OCI-LY7 (cell line): ENCODE results near the gene CKAP4. TPM values are rescaled to one million over a fixed set of nuclear protein-coding genes. Genes with fewer than 3 reads are reported as not detected.
A peak's percentile ranks its signal among the peaks of the same experiment; 100 is the strongest.

Experiments used
- BruUV-seq: library from RNA; stranded (reverse); fragments of 400-500 nt; replicated peaks from 2 replicates; lab custom pipeline; 2021; lab: Mats Ljungman, UMichigan
- CTCF ChIA-PET: fragments of 300-600 bp; sonication (Branson Sonifier 250); formaldehyde crosslinking; loops from one replicate; lab custom pipeline; 2022; ENCODE audit warnings: antibody characterized with exemption; ENCODE audit not compliant: unreplicated experiment; lab: Charles Lee
- POLR2A ChIA-PET: fragments of 300-600 bp; sonication (Branson Sonifier 250); formaldehyde crosslinking; loops from one replicate; lab custom pipeline; 2022; ENCODE audit warnings: antibody characterized with exemption; lab: Charles Lee
- DNase-seq: peaks from one replicate; pipeline ENCODE4 v3.0.0-alpha.2; 2015; ENCODE audit warnings: low spot score
- H2AFZ ChIP-seq: fragments of 200-600 bp; sonication (generic), shearing (Covaris generic); 2 replicates; pipeline ENCODE4 v1.6.1; 2014; ENCODE audit warnings: mild to moderate bottlenecking, antibody characterized with exemption, low read length, moderate library complexity
- H3K27ac ChIP-seq: fragments of 200-600 bp; sonication (generic); 2 replicates; pipeline ENCODE4 v1.5.1; 2014; ENCODE audit warnings: mixed run types, low read depth, mild to moderate bottlenecking, moderate library complexity, low read length, inconsistent platforms; ENCODE audit not compliant: poor library complexity, severe bottlenecking
- H3K36me3 ChIP-seq: fragments of 200-600 bp; sonication (generic); 2 replicates; pipeline ENCODE4 v1.6.1; 2014; ENCODE audit warnings: mild to moderate bottlenecking, antibody characterized with exemption, low read length, moderate library complexity, mixed read lengths; ENCODE audit not compliant: insufficient read depth
- H3K4me1 ChIP-seq: fragments of 200-600 bp; sonication (generic); 2 replicates; pipeline ENCODE4 v1.5.1; 2014; ENCODE audit warnings: mild to moderate bottlenecking, low read length; ENCODE audit not compliant: insufficient read depth, poor library complexity, severe bottlenecking
- H3K4me2 ChIP-seq: fragments of 200-600 bp; sonication (generic); 2 replicates; pipeline ENCODE4 v1.6.1; 2014; ENCODE audit warnings: mild to moderate bottlenecking, low read length
- H3K4me3 ChIP-seq: fragments of 200-600 bp; sonication (generic); 2 replicates; pipeline ENCODE4 v1.5.1; 2014; ENCODE audit warnings: mild to moderate bottlenecking, low read depth, low read length; ENCODE audit not compliant: poor library complexity, severe bottlenecking
- H3K79me2 ChIP-seq: fragments of 200-600 bp; sonication (generic); 2 replicates; pipeline ENCODE4 v1.6.1; 2016; ENCODE audit warnings: low read depth, mild to moderate bottlenecking, low read length, moderate library complexity, mixed read lengths; ENCODE audit not compliant: insufficient read depth
- H3K9me2 ChIP-seq: fragments of 200-600 bp; sonication (generic); 2 replicates; pipeline ENCODE4 v1.6.1; 2016; ENCODE audit warnings: mild to moderate bottlenecking, low read length, mixed read lengths; ENCODE audit not compliant: insufficient read depth
- H3K9me3 ChIP-seq: fragments of 200-600 bp; sonication (generic); 2 replicates; pipeline ENCODE4 v1.6.1; 2014; ENCODE audit warnings: mild to moderate bottlenecking, mixed run types, low read length, mixed read lengths
- H4K20me1 ChIP-seq: fragments of 200-600 bp; sonication (generic); 2 replicates; pipeline ENCODE4 v1.6.1; 2014; ENCODE audit warnings: mild to moderate bottlenecking, antibody characterized with exemption, low read length, moderate library complexity, mixed read lengths; ENCODE audit not compliant: insufficient read depth
- EZH2phosphoT487 ChIP-seq: fragments of 200-600 bp; sonication (generic); IDR thresholded peaks from 2 replicates; pipeline ENCODE4 v1.6.1; 2018; ENCODE audit warnings: low read depth, borderline replicate concordance, mild to moderate bottlenecking, mixed run types, antibody characterized with exemption, low read length, moderate library complexity, mixed read lengths
- intact Hi-C: fragments of 100-400 bp; cut with micrococcal nuclease; formaldehyde crosslinking; loops from one replicate; pipeline ENCODE4 v1.10.0; 2022; ENCODE audit not compliant: unreplicated experiment
- total RNA-seq, 2 experiments: library from RNA; depleted of rRNA in 1 of 2; stranded (reverse); fragments of >200 nt in 1 of 2; shearing (Covaris generic) in 1 of 2; gene quantifications; 2 replicates each; pipeline ENCODE4 v1.2.3, GENCODE V29; 2014 to 2022
- TF ChIP-seq, protein P1 (sequence below): fragments of 200-600 bp; sonication (generic); conservative IDR thresholded peaks from 2 replicates; pipeline ENCODE4 v1.5.1; 2014; ENCODE audit warnings: mild to moderate bottlenecking, antibody characterized with exemption, low read length, moderate library complexity, mixed read lengths

Gene CKAP4
- total RNA-seq, 2 experiments from 2014 or later, result 17.5 to 40.5 TPM

DNA sequence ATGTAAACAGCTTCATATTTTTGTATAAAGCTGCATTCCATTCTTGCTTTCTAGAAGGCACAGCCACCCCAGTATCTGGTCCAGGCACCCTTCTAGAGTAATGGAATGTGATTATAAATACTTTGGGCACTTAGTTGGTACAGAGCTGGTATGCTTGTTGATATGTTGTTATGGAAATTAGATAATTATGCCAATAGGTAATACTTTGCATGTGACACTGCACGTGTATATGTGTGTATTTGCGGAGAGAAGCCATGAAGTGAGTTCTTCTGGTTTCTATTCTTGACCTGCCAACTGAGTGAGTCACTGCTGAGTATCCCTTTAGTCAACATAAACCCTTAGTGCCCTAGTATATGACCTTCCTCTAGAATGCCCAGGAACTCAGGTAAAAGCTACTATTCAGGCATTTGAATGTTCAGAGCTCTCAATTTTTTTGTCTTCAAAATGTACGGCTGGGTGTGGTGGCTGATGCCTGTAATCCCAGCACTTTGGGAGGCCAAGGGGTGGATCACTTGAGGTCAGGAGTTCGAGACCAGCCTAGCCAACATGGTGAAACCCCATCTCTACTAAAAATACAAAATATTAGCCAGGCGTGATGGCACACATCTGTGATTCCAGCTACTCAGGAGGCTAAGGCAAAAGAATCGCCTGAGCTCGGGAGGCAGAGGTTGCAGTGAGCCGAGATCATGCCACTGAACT, 48.5 kb upstream of the CKAP4 start:
- ChIA-PET POLR2A (interaction anchor here (0.6 to 1.0 kb wide), 5 partner anchors 12 to 900 kb away, joined by 3 to 4 read pairs (median 3); partner anchors contain the start of gene POLR3B), CTCF (no interaction called here)
- H3K4me3 ChIP-seq, result no peak overlapping the region
- H3K4me1 ChIP-seq, result peaks cover 32% of the 10 kb centered on the region
- no peak overlapping the region for H2AFZ ChIP-seq
- no peak overlapping the region for H3K27ac ChIP-seq
- H3K9me3 ChIP-seq, result no peaks in the 10 kb centered on the region
- no peaks in the 10 kb centered on the region for H3K79me2 ChIP-seq
- no peak for DNase-seq
- no TSS peak for BruUV-seq
- no peak overlapping the region for H3K4me2 ChIP-seq
- no peaks in the 10 kb centered on the region for H3K9me2 ChIP-seq
- H3K36me3 ChIP-seq, result no peaks in the 10 kb centered on the region
- intact Hi-C loops, result no loop called here
- H4K20me1 ChIP-seq, result no peaks in the 10 kb centered on the region
- TF ChIP-seq, protein P1, sequence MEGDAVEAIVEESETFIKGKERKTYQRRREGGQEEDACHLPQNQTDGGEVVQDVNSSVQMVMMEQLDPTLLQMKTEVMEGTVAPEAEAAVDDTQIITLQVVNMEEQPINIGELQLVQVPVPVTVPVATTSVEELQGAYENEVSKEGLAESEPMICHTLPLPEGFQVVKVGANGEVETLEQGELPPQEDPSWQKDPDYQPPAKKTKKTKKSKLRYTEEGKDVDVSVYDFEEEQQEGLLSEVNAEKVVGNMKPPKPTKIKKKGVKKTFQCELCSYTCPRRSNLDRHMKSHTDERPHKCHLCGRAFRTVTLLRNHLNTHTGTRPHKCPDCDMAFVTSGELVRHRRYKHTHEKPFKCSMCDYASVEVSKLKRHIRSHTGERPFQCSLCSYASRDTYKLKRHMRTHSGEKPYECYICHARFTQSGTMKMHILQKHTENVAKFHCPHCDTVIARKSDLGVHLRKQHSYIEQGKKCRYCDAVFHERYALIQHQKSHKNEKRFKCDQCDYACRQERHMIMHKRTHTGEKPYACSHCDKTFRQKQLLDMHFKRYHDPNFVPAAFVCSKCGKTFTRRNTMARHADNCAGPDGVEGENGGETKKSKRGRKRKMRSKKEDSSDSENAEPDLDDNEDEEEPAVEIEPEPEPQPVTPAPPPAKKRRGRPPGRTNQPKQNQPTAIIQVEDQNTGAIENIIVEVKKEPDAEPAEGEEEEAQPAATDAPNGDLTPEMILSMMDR, result no peak
- no peak for TF ChIP-seq EZH2phosphoT487

DNA sequence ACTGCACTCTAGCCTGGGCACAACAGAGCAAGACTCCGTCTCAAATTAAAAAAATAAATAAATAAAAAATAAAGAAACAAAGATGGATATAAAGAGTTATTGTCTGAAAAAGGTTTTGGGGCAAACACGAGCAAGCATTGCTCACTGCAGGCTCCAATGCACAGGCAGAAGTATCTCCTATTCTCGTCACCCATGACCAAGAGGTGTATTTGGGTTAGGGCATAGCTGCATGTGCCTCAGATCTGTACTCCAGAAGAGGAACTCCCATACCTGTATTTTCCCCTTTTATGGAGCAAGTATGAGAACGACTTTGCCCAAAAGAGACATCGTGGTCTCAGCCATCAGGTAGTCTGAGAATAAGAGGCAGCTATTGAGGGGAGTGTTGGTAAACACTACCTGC, 44.5 kb upstream of the CKAP4 start:
- ChIA-PET POLR2A (interaction anchor here (2.4 kb wide), 1 partner anchor 9 kb away, joined by 7 read pairs; no protein-coding TSS in a partner anchor), CTCF (no interaction called here)
- Histone ChIP-seq H4K20me1 (no peaks in the 10 kb centered on the region), H3K36me3 (no peaks in the 10 kb centered on the region), H3K9me2 (no peaks in the 10 kb centered on the region), H3K4me2 (no peak overlapping the region), H3K4me1 (peaks cover 16% of the 10 kb centered on the region), H2AFZ (peak overlapping the region; percentile 25; the same call in 1 of the 2 replicates), H3K4me3 (no peak overlapping the region), H3K27ac (no peak overlapping the region), H3K79me2 (no peaks in the 10 kb centered on the region), H3K9me3 (no peaks in the 10 kb centered on the region)
- BruUV-seq, result no TSS peak
- DNase-seq, result no peak
- TF ChIP-seq EZH2phosphoT487, result no peak
- TF ChIP-seq, protein P1, result no peak
- intact Hi-C loops, result no loop called here

DNA sequence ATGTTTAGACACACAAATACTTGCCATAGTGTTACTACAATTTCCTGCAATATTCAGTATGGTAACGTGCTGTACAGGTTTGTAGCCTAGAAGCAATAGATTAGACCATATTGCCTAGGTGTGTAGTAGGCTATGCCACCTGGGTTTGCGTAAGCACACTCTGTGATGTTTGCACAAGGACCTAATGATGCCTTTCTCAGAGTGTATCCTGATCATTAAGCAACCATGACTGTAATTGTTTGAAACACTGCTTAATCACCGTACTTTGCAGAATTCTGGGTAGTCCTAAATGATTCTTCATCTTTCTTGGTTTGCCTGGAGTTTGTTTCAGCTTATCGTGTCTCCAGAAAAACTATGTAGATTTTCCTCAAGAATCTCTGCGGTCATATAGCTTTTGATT, 43.5 kb upstream of the CKAP4 start:
- H3K9me3 ChIP-seq, result no peaks in the 10 kb centered on the region
- TF ChIP-seq, protein P1, result no peak
- no peak for TF ChIP-seq EZH2phosphoT487
- intact Hi-C loops, result no loop called here
- H3K36me3 ChIP-seq, result no peaks in the 10 kb centered on the region
- no peak overlapping the region for H3K4me3 ChIP-seq
- no peaks in the 10 kb centered on the region for H3K79me2 ChIP-seq
- POLR2A ChIA-PET, result interaction anchor here (2.4 kb wide), 1 partner anchor 10 kb away, joined by 7 read pairs; no protein-coding TSS in a partner anchor
- H3K4me2 ChIP-seq, result no peak overlapping the region
- H3K27ac ChIP-seq, result no peak overlapping the region
- peaks cover 11% of the 10 kb centered on the region for H3K4me1 ChIP-seq
- BruUV-seq, result no TSS peak
- DNase-seq, result no peak
- no peaks in the 10 kb centered on the region for H3K9me2 ChIP-seq
- H2AFZ ChIP-seq, result no peak overlapping the region
- CTCF ChIA-PET, result no interaction called here
- H4K20me1 ChIP-seq, result no peaks in the 10 kb centered on the region
